RWPE1 (cell line): ENCODE data around the gene IRF5.
"Not testable (repeated sequence)": the region's sequence is repeated elsewhere in the genome, so short reads cannot be mapped to it uniquely, and the experiment has no call there.

Experiments used
- CTCF ChIA-PET: fragments of 350-600 bp; sonication (Branson Sonifier 250); formaldehyde crosslinking; extraction: SDS; loops from one replicate; lab custom pipeline; 2021; lab: Yijun Ruan, JAX
- POLR2A ChIA-PET: fragments of 400-600 bp; formaldehyde crosslinking; extraction: SDS; loops from one replicate; lab custom pipeline; 2020; ENCODE audit warnings: antibody characterized with exemption; ENCODE audit not compliant: low non-redundant PET; lab: Yijun Ruan, JAX
- DNase-seq: peaks from one replicate; pipeline ENCODE4 v3.0.0; 2012; ENCODE audit warnings: low spot score
- H3K27ac ChIP-seq: fragments of 450-650 bp; 2 replicates; pipeline ENCODE4 v1.5.1; 2017
- TF ChIP-seq, protein P1 (sequence below): fragments of 450-650 bp; conservative IDR thresholded peaks from 2 replicates; pipeline ENCODE4 v1.5.1; 2017; ENCODE audit warnings: low read depth, mild to moderate bottlenecking

The IRF5 gene

DNA sequence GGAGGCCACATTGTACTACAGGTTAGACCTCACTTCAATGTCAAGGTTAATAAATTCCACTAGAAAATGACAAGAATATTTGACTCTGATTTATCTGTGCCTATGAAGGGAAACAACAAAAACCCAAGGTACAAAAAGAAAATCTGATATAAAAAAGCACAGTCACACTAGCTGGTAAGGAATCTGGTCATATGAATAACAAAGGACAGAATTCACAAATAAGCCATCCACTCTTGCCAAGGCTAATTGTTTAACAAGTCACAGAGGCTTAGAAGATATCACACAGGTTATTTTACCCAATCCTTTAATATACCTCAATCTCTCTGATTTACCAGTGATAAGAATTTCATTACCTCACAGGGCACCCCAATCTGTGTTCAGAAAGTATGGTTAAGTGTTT, 47.9 kb downstream of the IRF5 start:
- ChIA-PET POLR2A (no interaction called here), CTCF (no interaction called here)
- DNase-seq, result no peak
- TF ChIP-seq, protein P1, sequence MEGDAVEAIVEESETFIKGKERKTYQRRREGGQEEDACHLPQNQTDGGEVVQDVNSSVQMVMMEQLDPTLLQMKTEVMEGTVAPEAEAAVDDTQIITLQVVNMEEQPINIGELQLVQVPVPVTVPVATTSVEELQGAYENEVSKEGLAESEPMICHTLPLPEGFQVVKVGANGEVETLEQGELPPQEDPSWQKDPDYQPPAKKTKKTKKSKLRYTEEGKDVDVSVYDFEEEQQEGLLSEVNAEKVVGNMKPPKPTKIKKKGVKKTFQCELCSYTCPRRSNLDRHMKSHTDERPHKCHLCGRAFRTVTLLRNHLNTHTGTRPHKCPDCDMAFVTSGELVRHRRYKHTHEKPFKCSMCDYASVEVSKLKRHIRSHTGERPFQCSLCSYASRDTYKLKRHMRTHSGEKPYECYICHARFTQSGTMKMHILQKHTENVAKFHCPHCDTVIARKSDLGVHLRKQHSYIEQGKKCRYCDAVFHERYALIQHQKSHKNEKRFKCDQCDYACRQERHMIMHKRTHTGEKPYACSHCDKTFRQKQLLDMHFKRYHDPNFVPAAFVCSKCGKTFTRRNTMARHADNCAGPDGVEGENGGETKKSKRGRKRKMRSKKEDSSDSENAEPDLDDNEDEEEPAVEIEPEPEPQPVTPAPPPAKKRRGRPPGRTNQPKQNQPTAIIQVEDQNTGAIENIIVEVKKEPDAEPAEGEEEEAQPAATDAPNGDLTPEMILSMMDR, result no peak
- H3K27ac ChIP-seq, result no peak overlapping the region

DNA sequence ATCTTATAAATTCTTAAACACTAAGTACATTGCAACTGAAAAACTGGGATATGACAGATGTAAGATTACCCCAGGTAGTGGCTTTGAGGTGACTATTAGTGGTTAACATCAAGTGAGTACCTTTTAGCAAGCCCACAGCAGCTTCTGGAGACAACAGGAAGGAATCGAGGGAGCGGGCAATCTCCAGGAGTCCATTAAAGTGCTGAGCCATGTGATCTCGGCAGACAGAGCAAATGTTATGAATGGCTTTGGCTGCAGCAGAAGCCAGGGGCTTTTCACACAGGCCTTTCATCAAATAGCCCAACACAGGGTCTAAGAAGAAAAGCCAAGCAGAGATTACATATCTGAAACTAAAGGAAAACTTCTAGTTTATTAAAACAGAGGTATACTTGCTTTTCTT, 48.9 kb downstream of the IRF5 start:
- TF ChIP-seq, protein P1, result no peak
- ChIA-PET CTCF (no interaction called here), POLR2A (no interaction called here)
- no peak for DNase-seq
- no peak overlapping the region for H3K27ac ChIP-seq

DNA sequence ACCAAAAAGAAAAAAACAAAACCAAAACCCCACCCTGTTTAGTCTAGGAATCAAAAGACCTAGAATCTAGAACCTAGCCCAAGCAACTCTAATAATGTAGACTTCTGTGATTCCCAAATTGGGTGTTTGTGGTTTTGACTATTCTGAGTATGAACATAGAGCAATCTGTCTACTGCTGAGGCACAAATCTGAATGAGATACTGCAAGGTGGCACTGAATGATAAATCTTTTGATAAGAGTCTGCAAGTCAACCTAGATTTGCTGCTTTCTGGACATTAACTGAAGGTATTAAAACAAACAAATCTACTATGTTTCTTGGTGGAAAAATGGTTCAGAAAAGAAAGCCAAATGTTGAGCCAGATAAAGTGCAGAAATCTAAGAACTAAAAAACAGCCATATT, 50.6 kb downstream of the IRF5 start:
- TF ChIP-seq, protein P1, result no peak
- no peak for DNase-seq
- ChIA-PET POLR2A (no interaction called here), CTCF (interaction anchor here (0.6 kb wide), 1 partner anchor 29 kb away, joined by 3 read pairs; no protein-coding TSS in a partner anchor)
- no peak overlapping the region for H3K27ac ChIP-seq

DNA sequence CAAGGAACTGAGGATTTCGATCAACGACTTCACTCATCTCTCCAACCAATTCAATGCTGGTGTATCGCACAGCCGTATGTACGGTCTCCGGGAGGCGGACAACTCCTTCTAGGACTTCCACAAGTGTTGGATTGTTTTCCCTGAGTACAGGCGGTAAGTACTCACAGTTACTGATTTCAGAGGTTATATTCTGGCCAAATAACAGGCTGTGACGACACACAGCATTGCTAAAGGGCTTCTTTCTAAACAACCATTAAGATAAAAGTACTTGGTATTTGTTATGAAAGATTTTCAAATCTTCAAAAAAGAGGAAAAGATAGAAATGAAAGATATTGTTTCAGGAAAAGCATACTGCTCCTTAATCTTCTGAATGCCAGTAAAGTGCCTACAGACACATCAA, 52.2 kb downstream of the IRF5 start:
- TF ChIP-seq, protein P1, result no peak
- CTCF ChIA-PET, result no interaction called here
- DNase-seq, result no peak
- H3K27ac ChIP-seq, result no peak overlapping the region
- POLR2A ChIA-PET, result no interaction called here

DNA sequence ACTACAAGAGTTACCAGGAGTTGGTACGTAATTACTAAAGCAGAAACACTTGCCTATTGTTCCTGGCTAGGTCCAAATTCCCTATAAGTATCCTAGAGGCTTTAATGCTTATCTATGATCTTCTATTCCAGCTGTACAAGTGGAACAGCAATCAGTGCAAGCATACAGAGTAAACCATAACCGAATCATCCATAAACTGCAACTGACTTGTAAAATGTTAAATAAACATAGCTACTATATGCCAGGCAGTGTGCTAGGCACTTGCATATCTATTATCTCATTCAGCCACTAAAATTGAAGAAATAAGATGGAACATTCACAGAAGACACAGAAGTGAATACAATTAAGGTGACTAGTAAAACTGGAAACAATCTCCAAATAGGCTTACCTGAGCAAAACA, 55.7 kb downstream of the IRF5 start:
- no peak overlapping the region for H3K27ac ChIP-seq
- CTCF ChIA-PET, result no interaction called here
- POLR2A ChIA-PET, result no interaction called here
- TF ChIP-seq, protein P1, result no peak
- DNase-seq, result no peak

DNA sequence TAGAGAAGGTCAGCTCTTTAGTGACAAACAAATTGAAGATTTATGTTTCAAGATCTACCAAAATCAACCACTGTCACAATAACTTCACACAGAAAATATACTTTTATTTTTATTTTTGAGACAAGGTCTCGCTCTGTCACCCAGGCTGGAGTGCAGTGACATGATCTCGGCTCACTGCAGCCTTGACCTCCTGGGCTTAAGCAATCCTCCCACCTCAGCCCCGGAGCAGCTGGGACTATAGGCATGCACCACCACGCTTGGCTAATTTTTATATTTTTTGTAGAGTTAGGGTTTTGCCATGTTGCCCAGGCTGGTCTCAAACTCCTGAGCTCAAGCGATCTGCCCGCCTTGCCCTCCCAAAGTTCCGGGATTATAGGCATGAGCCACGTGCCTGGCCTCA, 56.8 kb downstream of the IRF5 start:
- H3K27ac ChIP-seq, POLR2A ChIA-PET, DNase-seq: not testable (repeated sequence)
- CTCF ChIA-PET, result interaction anchor here (0.6 kb wide), 1 partner anchor 380 kb away, joined by 3 read pairs; no protein-coding TSS in a partner anchor

DNA sequence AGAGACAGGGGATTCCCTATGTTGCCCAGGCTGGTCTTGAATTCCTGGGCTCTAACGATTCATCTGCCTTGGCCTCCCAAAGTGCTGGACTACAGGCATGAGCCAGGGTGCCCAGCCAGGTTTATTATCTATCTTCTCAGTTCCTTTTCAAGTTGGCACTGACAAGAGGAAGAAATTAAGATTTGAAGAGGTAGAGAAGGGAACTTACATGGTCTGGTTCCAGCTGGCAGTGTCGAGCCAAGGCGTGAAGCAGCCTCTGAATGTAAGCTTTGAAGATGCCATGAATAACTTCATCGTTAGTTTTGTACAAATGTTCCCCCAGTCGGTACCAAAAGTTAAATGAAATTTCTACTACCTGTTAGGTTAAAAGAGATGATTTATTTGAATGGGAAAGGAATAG, 59.5 kb downstream of the IRF5 start:
- ChIA-PET CTCF (no interaction called here), POLR2A (no interaction called here)
- TF ChIP-seq, protein P1, result no peak
- DNase-seq, result no peak
- no peak overlapping the region for H3K27ac ChIP-seq
